SW 1271 (cell line): ENCODE results near the gene PRDM8.
"Not testable (repeated sequence)": the region's sequence is repeated elsewhere in the genome, so short reads cannot be mapped to it uniquely, and the experiment has no call there.

Experiments
- DNase-seq, 2 experiments: peaks; one replicate each; lab custom pipeline; 2025; lab: John Stamatoyannopoulos, UW

PRDM8 gene

DNA sequence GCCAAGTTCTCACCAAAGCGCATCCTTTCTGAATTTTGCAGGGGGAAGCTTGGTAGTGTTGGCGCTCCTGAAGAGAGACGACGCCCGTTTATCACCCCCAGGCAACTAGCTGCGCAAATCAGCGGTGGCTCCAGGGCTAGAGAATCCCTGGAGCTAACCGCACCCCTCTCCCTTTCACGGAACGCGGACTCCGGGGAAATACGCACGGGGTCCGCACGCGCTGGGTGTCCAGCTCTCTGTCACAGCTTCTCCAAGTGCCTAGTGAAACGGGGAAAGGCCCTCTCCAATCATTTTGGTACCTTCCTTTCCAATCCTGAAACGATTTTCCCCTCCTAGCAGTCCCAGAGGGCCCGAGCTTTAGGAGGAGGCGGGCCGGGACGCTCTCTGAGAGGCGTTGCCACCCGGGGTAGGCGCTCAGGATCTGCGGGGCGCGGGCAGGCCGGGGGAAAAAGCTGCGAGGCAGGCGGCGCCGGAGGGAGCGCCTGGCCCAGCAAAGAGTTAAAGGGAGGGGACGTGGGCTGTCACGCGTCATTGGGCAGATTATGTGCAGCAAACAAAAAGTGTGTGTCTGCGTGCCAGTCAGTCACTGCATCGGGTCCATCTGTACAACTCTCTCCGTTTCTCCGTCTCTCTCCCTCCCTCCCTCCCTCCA lies at the start of gene PRDM8:
Gene PRDM8, plus strand, starts transcription at position 582 of the 652 bp plus-strand sequence. CDS start 2,578 bp downstream, outside the sequence.
- no peak for DNase-seq

DNA sequence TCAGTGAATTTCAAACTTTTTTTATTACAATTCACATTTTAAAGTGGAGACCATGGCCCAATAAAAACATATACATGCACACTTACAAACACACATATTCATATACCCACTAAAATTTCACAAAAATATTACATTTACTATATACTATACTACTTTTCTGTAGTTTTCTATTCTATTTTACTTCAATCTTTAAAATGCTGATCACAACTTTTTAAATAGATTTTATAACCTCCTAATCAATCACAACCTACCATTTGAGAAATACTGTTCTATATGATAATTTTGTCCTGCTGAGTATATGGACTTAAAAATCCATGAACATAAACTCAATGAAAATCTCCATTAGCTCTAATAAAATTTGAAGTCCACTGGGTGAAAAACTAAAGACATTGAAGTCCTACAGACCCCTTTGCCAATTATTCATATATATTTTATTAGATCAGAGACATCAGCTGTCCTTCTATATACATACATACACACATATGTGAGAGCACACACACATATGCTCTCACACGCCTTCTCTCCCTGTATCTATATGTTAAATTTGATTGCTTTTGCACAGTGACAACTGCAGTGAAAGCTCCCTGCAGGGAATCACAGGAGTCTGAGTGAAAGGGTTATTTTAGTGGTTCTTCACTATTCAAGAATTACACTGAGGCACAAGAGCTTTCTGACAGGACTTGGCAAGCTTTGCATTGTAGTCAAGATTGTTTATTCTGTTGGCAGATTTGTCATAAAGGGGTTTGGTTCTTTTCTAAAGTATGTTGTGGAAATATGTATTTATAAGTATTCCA lies 46.7 kb upstream of the PRDM8 start:
- DNase-seq: no peak

DNA sequence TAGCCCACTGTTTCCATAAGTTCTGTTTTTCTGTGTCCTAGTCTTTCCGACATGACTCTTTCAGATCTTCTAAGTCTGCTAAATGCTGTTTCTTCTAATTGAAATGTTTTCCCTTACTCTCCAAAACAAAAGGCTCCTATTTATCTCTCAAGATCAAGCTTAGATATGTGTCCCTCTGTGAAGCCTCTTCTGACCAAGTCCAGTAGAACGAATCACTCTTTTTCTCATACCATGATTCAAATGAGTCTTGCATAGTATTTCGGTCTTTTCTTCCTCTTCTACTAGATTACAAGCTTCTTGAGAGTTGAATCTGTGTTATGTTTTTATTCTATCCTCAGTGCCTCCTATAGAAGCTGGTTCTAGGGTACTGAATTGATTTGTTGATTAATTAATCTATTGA lies 45.3 kb upstream of the PRDM8 start:
- DNase-seq: no peak

DNA sequence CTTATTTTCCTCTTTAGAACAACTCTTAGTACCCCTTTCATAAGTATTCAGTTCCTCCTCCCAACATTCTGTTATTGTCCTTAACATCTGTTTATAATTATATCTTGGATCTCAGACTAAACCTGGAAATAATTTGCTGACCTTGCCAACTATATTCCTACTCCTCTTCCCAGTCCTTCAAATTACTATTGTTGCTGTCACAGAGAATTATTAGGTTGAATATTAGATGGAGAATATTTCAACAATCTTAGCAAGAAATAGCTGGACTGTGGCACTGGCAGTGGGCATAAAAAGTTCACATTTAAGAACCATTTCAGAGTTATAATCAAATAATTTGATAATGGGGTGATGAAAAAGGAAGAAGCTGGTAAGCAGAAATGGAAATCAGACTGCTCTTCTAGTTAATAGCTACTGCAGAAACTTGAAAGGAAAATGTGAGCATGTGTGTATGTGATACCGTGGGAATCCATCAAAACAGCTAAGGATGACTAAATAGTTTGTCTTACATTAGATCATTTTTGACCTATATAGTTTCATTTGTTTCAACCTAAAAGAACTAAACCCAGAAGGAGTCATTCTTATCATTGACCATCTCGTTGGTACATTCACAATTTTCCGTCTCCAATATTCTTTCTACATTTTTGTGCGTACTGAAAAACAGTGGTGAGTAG lies 43.3 kb upstream of the PRDM8 start:
- DNase-seq: no peak

DNA sequence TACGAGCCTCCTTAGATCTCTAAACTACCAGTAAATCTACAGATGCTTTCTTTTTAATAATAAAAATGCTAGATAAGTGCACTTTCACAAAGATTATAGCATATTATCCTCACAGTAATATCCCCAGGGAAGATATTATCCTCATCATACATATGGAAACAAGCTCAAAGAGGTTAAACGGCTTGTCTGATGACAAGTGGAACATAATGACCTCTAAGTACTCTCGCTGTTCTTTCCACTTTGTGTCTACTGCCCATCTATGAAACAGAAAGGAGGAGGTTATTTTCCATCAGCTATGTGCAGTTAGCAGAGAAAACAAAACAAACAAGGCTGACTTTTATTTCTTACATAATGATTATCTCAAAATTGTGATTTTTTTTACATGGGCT lies 42.8 kb upstream of the PRDM8 start:
- DNase-seq: no peak

DNA sequence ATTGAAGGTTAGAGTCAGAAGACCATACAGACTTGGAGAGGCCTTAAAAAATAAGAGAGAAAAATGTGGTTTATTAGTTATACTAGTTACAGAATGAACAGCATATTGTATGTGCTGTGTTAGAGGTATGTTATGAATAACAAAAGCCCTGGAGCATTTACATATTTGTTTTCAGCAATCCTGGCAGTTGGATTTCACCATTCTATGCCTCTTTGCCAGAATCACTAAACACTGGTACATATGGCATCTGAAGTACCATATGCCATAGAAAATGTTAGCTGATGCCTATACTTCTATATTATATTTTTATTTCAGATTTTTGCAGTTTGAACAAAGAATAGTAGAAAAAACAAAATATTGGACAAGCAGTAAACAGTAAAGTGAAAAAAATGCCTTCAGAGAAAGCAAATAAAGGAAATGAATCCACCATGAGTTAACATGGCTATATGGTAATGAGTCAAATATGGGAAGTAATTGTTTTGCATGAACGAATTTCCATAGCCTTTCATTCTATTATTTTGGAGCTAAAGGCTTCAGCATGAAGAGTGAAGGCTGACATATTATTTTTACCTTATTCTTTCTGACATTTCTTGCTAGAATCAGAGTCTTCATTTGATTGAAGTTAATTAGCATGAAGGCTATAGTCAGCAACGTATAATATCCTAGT lies 41.9 kb upstream of the PRDM8 start:
- DNase-seq: no peak

DNA sequence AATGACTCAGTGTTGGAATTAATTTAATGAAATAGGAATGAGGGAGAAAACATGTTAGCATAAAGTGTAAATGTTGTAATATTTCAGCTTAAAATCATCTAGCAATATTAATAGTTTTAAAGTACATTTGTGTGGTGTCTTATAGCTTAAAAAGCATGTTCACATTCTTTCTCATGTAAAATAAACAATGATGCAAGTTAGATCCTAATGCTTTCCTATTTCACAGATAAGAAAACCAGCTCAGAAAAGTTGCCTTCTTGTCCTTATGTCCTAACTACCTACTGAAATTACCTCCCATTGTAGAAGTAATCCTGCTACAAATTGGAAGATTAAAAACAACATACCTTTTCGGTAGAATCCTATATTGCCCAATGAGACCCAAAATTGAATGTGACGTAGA lies 40.9 kb upstream of the PRDM8 start:
- no peak for DNase-seq

DNA sequence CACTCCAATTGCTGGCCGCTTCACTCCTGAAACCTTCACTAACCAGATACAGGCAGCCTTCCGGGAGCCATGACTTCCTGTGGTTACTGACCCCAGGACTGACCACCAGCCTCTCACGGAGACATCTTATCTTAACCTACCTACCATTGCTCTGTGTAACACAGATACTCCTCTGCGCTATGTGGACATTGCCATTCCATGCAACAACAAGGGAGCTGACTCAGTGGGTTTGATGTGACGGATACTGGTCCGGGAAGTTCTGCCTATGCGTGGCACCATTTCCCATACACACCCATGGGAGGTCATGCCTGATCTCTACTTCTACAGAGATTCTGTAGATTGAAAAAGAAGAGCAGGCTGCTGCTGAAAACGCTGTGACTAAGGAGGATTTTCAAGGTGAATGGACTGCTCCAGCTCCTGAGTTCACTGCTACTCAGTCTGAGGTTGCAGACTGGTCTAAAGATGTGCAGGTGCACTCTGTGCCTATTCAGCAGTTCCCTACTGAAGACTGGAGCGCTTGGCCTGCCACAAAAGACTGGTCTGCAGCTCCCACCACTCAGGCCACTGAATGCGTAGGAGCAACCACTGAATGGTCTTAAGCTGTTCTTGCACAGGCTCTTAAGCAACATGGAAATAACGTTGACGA lies 35.8 kb upstream of the PRDM8 start:
- DNase-seq: no peak

DNA sequence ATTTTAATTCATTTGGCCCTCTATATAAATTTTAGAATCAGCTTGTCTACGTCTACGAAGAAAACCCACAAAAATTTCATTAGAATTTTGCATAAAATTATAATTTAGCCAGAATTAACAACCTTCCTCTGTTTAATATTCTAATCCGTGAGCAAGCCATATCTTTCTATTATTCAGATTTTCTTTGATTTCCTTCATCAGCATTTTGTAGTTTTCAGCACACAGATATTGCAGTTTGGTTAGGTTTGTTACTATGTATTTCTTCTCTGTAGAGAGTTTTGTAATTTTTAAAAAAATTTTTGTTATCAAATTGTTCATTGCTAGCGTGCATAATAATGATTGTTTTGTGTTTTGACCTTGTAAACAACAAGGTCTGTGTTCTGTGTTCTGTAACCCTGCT lies 34.9 kb upstream of the PRDM8 start:
- no peak for DNase-seq

DNA sequence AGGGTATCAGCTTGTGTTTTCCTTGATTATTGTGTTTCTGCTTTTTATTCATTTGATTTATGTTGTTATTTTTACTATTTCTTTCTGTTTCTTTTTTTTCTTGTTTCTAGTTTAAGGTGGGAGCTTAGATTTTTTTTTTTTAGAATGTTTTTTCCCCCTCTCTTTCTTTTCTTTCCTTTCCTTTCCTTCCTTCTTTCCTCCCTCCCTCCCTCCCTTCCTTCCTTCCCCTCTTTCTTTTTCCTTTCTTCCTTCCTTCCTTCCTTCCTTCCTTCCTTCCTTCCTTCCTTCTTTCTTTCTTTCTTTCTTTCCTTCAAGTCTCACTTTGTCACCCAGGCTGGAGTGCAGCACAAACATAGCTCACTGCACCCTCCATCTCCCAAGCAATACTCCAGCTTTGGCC lies 31.4 kb upstream of the PRDM8 start:
- no peak for DNase-seq

DNA sequence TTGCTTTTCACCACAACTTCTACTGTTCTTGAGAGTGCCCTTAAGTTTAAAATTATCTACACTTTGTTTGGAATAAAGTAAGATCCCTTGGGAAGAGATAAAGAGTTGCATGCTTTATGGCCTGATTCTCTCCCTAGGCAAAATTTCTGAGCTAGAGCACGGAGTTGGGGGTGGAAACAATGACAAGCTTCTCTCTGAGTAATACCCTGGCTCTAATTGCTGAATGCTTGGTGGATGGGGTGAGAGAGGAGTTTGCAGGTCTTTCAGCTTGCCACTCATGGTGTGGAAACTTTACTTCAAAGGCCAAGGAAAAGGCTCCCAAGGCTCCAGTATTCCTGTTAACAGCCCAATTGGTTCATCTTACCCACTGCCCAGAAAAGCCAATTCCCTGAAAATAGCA lies 26.1 kb upstream of the PRDM8 start:
- no peak for DNase-seq

DNA sequence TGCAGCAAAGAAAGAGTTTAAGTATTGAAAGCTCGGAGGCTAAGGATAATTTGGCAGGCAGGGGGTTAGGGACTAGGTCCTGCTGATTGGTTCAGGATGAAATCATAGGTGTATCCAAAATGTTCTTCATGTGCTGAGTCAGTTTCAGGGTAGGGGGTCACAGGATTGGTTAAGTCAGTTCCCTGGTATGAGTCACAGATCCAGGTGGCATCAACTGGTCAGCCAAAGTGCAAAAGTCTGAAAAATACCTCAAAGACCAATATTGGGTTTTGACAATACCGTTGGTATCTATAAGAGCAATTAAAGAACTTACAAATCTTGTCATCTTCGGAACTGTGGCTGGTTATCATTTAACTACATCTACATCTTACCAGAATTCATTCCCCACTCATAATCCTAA lies 25.6 kb upstream of the PRDM8 start:
- DNase-seq: no peak

DNA sequence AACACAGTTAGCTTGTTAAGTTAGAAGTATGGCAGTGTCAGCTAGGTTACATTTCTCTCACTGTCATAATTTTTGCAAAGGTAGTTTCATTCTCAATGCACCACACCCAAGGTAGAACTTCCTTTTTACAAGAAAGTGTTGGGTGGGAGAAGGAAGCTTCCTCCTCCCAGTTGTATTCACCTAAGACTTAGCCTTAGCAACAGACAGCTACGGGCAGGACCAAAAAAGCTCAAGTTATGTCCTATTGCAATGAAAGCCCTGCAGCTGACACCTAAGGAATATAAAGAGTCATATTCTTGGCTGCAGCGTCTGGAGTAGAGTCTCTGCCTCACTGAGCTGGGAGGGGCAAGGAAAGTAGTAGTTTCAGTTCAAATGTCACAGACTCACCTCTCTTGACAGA lies 25.1 kb upstream of the PRDM8 start:
- DNase-seq: no peak

DNA sequence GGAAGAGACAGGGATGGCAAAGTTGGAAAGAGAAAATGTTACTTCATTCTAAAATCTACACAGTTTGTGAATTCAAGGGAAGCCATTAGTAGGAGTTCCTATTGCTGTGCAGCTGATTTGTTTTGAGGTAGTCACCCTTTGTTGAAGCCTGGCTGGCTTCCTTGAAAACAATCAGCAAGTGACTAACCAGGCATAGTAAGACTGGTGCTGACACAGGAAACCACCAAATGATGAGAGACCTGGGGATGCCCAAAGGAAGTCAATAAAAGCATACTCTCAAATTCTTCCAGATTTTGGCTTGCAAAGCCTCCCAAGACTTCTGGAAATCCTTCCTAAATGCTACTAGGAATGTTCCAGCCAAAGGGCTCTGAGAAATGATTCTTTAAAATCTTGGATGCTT lies 23.9 kb upstream of the PRDM8 start:
- peak in 1 of 2 experiments; percentile 11 for DNase-seq

DNA sequence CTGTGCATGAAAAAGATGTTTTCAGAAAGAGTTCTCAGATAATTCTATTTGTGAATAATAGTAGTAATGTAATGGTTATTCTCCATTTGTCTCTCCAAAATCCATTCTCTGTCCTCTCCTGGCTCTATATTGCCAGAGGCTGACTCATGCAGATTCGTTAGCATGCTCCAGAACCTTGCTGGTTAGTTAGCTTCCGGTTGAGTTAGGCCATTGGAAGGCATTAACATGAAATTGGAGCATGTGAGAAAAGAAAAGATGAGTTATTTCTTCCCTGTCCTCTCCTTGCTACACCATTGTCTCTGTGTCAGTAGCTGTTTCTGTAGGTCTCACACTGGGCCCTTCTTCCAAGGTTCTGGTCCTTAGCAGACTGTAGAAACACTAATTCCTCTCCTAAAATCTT lies 23.5 kb upstream of the PRDM8 start:
- DNase-seq: no peak

DNA sequence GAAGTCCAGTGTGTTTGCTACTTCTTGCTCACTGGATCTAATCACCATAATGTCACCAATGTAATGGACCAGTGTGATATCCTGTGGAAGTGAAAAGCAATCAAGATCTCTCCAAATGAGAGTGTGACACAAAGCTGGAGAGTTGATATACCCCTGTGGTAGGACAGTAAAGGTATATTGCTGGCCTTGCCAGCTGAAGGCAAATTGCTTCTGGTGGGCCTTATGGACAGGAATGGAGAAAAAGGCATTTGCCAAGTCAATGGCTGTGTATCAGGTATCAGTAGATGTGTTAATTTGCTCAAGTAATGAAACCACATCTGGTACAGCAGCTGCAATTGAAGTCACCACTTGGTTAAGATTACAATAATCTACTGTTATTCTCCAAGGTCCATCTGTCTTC lies 19.5 kb upstream of the PRDM8 start:
- not testable (repeated sequence) for DNase-seq

DNA sequence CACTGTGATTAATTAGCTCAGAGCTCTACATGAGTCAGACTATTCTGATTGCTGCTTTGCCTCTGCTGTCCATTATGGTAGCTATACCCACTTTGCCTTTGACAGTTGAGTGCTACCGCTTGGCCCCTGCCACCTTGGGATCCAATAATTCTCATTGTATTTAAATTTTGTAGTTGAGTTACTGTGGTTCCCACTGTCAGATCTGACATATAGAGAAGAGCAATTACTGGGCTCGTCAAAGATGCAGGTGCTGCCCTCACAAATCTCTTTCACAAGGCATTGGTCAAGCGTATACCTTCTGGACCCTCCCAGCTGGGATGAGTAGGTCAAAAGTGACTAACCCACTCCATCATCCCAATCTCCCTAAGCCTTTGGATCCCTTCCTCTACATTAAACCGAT lies 18.3 kb upstream of the PRDM8 start:
- DNase-seq: no peak

DNA sequence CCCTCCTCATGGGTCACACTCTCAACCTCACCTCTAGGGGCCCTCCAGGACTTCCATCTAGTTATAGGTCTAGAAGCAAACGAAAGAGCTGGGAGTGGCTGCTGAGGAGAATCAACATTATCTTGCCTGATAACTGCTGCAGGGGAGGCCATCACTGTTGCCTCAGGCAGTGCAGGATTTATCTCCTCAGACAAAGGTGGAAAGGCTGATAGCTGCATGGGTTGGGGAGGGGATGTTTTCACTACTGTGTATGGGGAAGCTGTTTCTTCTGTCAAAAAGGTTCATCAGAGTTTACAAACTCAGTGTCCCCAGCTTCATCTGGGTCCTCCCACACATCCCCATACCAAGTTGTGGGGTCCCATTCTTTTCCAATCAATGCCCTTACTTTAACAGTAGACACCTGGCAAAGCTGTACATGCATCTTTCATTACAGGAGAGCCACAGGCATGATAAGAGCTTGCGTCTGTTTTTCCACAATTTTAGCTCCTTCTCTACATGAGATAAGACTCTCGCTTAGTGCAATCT lies 17.6 kb upstream of the PRDM8 start:
- no peak for DNase-seq

DNA sequence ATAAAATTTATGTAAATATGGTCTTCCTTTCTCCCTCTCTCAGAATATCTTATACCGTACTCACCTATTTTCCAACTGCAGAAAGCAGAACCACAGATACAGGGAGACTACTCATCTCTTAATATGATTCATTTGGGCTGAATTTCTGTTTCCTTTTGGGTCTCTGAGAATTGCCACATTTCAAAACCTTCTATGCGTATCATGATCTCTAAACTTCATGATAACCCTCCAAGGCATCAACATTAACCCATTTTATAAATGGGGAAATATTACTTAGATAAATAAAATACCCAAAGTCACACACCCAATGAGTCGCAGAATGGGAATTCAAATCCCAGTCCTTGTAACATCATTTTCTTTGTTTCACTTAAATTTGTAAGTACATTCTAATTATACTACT lies 16.6 kb upstream of the PRDM8 start:
- DNase-seq: no peak

DNA sequence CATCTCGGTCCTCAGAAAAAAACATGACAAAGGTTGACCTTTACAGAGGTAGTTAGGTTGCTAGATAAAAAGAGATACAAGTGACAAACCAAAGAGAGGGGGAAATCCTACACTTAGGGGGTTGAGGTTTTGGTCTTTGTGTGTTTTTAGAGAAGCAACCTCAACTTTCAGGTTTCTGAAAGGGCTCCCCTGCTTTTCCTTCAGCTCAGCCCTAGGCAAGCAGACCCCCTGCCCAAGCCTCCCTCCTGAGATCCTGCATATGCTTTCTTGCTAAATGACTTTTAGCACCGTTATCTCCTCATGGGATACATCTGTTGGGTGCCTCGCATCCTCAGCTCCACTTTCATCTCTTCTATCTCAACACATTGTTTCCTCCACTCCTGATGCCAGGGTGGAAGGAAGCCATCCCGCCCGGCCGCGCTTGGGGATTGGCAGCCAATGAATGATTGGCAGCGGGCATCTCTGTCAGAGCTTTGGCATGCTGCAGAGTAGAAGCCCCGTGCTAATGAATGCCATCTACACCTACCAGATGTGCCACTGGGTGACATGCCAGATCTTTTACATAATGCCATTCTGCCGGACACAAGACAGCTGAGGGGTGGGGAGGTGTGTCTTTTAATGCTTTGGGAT lies 15.0 kb upstream of the PRDM8 start:
- DNase-seq: no peak

DNA sequence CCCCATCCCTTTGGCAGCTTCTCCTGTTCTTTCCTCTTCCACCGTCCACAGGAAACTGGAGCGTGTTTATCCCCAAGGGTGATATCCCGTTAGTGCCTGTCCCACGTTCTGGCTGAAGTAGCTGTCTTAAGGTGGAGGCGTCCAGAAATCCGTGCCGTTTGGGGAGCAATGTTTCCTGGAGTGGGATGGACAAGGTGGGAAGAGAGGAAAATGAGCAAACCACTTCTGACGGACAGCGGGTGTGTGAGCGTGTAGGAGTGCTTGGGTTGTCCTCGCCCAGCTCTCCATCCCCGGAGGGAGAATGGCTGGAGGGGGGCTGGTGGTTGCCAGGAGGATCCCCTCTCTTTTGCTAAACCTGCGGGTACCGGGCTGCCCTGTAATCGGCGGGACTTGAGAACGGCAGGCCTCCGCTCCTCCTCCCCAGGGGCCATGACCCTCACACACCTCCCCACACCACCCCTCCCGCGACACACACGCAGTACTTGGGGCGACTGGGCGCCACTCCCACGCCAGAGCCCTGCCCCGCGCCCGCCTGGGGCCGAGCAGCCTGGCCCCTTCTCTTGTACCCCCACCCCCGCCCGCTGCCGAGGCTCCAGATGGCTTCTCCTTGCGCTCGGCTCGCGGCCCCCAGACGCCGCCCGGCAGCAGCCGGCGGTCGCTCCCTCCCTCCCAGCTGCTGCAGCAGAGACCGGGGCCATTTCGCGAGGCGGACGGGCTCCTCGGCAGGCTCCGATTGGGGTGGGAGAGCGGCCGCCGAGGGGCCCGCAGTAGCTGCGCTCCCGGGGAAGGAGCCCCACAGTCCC lies 13.9 kb upstream of the PRDM8 start:
- no peak for DNase-seq
